Endothelial cell of hepatic sinusoid (primary cell): ENCODE data around the gene KCNA5.

Experiments
- in situ Hi-C: cut with HindIII; loops from 2 replicates; pipeline ENCODE4 v1.10.0; 2017; ENCODE audit warnings: low sequenced_read_pairs

The KCNA5 gene

DNA sequence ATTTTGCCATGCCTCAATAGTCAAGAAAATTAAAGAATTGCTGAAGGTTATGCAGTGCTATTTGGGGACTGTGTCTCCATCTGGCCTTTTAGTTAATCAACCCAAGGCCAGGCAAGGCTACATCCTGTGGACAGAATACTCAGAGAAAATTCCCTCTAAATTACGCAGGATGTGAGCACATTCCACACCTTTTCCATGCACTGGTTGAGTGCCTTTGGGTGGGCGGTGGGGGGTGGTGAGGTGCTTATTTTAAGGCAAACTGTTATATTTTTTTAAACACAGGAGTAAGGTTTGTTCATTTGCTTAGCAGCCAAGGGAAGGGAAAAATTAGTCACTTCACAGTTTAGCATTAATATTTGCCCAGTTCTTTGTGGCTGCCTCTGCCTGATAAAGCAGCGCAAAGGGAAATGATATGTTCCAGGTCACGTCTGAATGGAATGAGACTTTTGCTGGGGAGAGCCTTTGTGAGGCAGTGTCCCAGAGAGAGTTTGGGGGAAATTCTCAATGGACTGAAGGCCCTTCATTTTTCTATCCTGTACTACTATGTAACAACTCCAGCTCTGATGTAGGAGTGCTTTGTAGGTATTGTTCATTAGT is 17.2 kb upstream of the KCNA5 start:
- in situ Hi-C loops, result no loop called here

DNA sequence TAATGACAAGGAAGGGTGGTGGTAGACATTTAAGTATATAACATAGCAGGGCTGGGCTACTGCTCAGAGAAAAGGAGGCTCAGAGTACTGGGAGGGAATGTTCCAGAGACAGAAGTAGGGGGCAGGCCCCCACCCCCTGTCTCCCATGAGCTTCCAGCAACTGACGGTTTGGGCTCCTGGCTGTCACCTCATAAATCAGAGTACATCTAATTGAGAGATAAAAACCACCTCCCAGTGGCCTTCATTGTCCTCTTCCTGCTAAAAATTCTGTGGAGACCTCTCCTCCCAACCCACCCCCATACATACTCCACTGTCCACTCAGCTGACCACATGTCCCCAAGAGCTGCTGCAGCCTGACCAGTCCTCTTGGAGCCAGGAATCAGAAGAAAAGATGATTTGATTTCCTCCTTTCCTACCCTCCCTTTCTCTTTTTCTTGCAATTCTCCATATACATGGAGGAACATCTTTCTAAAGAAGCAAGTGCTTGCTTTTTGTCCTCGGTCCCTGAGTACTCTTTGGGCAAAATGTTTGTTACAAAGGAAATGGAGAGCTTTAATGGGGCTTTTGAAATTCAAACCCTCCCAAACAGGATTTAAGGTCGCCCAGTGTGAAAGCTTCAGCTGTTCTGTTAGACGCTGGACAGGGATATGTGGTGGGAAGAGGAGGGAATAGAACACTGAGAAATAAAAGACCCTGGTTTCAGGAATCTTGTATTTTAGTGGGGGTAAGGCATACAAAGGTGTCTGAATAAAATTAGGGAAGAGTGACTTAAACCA is 16.4 kb upstream of the KCNA5 start:
- in situ Hi-C loops, result no loop called here

GRCh38 chr12:5030066-5030465 is 13.6 kb upstream of the KCNA5 start:
- in situ Hi-C loops, result loop anchor here (5.0 kb wide), 1 partner anchor 68 kb away; no protein-coding TSS in a partner anchor

GRCh38 chr12:5031242-5031641 is 12.4 kb upstream of the KCNA5 start:
- in situ Hi-C loops, result loop anchor here (5.0 kb wide), 1 partner anchor 69 kb away; no protein-coding TSS in a partner anchor

GRCh38 chr12:5031958-5032357 is 11.7 kb upstream of the KCNA5 start:
- in situ Hi-C loops, result loop anchor here (5.0 kb wide), 1 partner anchor 70 kb away; no protein-coding TSS in a partner anchor

DNA sequence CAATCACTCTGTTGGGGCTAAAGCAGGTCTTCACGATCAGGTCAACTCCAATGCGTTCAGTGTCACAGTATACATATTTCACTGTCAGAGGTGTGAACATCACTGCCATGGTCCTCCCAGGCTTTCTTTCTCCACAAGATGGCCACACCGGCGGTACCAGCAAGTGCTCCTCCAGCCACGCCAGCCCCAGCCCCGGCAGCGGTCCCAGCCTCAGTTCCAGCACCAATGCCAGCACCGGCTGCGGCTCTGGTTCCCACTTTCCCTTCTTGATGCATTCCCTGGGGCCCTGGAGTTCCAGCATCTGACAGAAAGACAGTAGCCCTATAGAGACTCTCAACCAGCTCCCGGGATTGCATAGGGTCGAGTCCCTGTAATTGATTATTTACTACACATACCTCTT is 10.9 kb upstream of the KCNA5 start:
- in situ Hi-C loops, result loop anchor here (5.0 kb wide), 1 partner anchor 71 kb away; no protein-coding TSS in a partner anchor

DNA sequence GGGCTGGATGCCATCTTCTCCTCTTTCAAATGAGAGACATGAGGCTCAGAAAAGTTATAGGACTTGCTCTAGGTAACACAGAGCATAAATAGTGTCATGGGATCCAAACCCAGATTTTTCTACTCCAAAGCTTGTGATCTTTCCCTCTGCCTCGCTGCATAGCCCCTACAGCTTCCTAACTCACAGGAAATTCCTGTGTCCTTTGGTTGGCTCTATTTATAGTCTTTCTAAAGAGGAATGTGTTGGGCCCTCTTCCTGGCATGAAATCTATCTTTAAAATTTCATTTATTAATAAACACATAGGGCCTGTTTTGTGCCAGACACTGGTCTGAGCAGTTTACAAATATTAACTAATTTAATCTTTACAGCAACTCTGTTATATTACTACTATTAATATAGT is 9.8 kb upstream of the KCNA5 start:
- in situ Hi-C loops, result loop anchor here (5.0 kb wide), 1 partner anchor 72 kb away; no protein-coding TSS in a partner anchor

- in situ Hi-C loops, result loop anchor here (5.0 kb wide), 1 partner anchor 72 kb away; no protein-coding TSS in a partner anchor
Measured at GRCh38 chr12:5034603-5035002, 9.1 kb upstream of the KCNA5 start.

- in situ Hi-C loops, result no loop called here
Measured at GRCh38 chr12:5035618-5036017, 8.1 kb upstream of the KCNA5 start.

DNA sequence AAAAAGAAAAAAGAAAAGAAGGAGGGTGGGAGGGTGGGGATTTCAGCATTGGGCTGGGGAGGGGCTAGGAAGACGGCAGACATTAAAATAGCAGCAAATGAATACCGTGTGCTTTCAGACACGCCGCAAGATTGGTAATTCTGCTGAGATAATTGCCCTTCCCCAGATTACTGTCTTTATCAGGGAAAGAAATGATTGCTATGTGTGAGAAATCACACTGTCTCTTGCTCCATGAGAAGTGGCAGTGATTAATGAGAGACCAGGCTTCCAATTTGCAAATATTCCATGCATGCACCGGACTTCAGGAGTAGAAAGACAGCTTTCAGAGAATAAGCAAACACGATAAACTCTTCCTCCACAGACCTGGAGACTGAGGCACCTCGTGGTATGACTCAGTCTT is 7.6 kb upstream of the KCNA5 start:
- in situ Hi-C loops, result no loop called here

GRCh38 chr12:5037795-5038357 is 5.8 kb upstream of the KCNA5 start:
- in situ Hi-C loops, result no loop called here

DNA sequence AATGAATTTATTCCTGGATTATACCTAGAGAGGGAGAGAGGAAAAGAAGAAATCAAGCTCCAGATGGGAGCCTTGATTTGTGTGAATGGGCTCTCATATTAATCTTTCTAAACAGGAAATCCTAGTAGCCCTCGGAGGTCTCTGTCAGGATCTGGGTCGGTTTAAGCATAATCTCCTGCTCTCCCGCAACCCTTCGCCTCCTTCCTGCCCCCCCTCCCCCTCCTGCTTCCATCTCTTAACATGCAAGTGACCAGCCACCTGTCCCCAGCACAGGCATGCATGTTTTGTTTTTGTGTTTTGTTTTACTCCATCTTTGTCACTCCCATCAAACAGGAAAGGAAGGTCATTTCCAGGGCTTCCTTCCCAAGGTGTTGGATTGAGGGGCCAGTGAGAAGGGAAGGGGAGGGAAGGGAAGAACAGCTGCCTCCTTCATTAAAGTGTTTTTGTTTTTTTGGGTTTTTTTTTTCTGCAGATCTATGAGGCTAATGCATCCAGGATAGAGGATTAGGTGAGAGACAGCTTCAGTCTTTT is 4.8 kb upstream of the KCNA5 start:
- in situ Hi-C loops, result no loop called here

DNA sequence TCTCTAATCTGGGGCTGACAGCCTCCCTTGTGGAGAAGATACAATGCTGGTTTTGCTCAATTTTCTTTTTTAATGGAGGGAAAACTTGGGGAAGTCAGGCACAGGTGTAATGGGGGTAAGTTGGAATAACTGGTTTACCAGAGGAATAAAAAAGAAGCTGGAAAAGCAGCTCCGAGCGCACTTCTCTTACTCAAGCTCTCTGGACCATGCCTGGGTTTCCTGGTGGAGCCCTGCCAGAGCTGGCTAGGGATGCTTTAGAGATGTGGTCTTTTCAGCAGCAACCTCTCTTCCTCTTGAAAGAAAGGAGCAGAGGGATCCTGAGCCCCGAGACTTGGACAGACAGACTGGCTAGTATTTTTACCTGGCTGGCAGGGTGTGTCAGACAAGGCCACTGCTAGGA is 3.9 kb upstream of the KCNA5 start:
- in situ Hi-C loops, result no loop called here

DNA sequence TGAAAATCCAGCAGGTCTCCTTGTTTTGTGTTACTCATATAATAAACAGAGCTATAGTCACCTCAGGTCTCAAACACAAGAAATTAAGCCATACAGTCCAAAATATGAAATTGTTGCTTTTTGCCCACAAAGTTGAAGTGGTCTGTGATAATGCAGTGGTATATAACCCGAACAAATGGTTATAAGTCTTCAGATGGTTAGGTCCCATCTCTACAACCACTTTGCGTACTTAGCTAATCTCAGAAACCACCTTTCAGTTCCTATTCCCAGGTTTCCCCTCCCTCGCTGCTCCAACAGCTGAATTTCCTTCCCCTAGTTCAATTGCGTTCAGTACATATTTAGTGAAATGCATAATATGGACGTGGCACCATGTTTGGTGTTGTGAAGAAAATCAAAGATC is 3.3 kb upstream of the KCNA5 start:
- in situ Hi-C loops, result no loop called here

GRCh38 chr12:5044420-5045295 is 979 bp downstream of the KCNA5 start:
- in situ Hi-C loops, result no loop called here

DNA sequence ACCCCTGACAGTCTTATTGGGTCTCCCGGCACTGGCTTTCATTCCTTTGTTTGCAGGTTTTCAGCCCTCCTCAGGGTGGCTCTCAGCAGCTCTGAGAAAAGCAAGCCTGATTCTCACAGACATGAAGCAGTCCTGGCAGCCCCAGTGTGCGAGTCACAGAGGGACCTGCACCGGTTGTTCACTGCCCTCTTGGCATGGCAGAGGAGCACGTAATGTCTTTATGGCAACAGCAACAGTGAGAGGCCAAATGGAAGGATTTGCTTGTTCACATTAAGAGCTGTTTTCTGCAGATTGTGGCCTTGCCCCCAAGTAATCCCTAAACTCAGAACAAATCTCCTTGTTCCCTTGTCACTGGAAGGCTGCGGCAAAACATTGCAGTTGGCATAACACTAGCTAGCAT is 3.4 kb downstream of the KCNA5 start:
- in situ Hi-C loops, result no loop called here

GRCh38 chr12:5047729-5048128 is 4.0 kb downstream of the KCNA5 start:
- in situ Hi-C loops, result no loop called here

DNA sequence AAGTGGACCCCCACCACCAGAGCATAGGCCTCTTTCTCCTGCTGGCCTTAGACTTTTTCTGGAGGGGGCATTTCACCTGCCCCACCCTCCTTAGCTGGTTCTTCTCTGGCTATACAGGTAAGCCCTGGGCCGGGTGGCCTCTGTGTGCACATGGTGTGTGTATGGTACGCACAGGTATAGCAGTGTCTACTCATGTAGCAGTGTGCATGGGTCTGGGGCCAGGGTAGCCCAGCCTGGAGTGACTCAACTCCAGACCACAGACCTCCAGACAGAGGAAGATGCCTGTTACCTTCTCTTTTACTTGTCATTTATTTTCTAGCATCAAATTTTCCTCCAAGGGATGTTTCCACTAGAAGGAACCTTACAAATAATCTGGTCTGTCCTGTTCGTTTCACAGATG is 6.9 kb downstream of the KCNA5 start:
- in situ Hi-C loops, result no loop called here

- in situ Hi-C loops, result no loop called here
Measured at GRCh38 chr12:5051334-5051733, 7.7 kb downstream of the KCNA5 start.

- in situ Hi-C loops, result no loop called here
Measured at GRCh38 chr12:5051913-5052312, 8.2 kb downstream of the KCNA5 start.

GRCh38 chr12:5052348-5052747 is 8.7 kb downstream of the KCNA5 start:
- in situ Hi-C loops, result no loop called here
